HG03103 (cell line): ENCODE data around the gene SPIN1.

Source experiments
- ATAC-seq: cut with Tn5 transposase; IDR thresholded peaks from one replicate; pipeline ENCODE4 v1.9.1; 2021; ENCODE audit warnings: low read depth; ENCODE audit not compliant: unreplicated experiment

Gene SPIN1

GRCh38 chr9:88429595-88430430, 41.6 kb downstream of the SPIN1 start:
- ATAC-seq: no peak

- no peak for ATAC-seq
These were observed 45.5 kb downstream of the SPIN1 start for GRCh38 chr9:88433583-88434255.

- ATAC-seq: no peak
These were observed 47.1 kb downstream of the SPIN1 start for GRCh38 chr9:88435336-88435735.

- no peak for ATAC-seq
These were observed 48.1 kb downstream of the SPIN1 start for GRCh38 chr9:88436379-88436778.

- ATAC-seq: no peak
These were observed 49.2 kb downstream of the SPIN1 start for GRCh38 chr9:88437210-88438146.

GRCh38 chr9:88438811-88439210, 50.6 kb downstream of the SPIN1 start:
- no peak for ATAC-seq

GRCh38 chr9:88441301-88442007, 53.2 kb downstream of the SPIN1 start:
- no peak for ATAC-seq

- ATAC-seq: no peak
These were observed 55.4 kb downstream of the SPIN1 start for GRCh38 chr9:88443480-88444113.

GRCh38 chr9:88446728-88447127, 58.5 kb downstream of the SPIN1 start:
- ATAC-seq: no peak

GRCh38 chr9:88447431-88447830, 59.2 kb downstream of the SPIN1 start:
- ATAC-seq: no peak

- no peak for ATAC-seq
These were observed 62.9 kb downstream of the SPIN1 start for GRCh38 chr9:88451160-88451559.

- ATAC-seq: no peak
These were observed 70.6 kb downstream of the SPIN1 start for GRCh38 chr9:88458716-88459465.

- ATAC-seq: no peak
These were observed 72.5 kb downstream of the SPIN1 start for GRCh38 chr9:88460587-88461332.

GRCh38 chr9:88462191-88462590, 73.9 kb downstream of the SPIN1 start:
- ATAC-seq: no peak

GRCh38 chr9:88464851-88465250, 76.6 kb downstream of the SPIN1 start:
- ATAC-seq: no peak

GRCh38 chr9:88468226-88468625, 80.0 kb downstream of the SPIN1 start:
- no peak for ATAC-seq

GRCh38 chr9:88476491-88477271, 88.4 kb downstream of the SPIN1 start:
- ATAC-seq: no peak

GRCh38 chr9:88477300-88477751, 89.1 kb downstream of the SPIN1 start:
- no peak for ATAC-seq
